ENCODE measurements around the gene SPATA13. TPM values are rescaled to one million over a fixed set of nuclear protein-coding genes. Genes with fewer than 3 reads are reported as not detected.
A peak's percentile ranks its signal among the peaks of the same experiment; 100 is the strongest.

SPATA13 gene
- total RNA-seq, 3 donors from 2014 or later = 35.2 to 59.5 (median 35.6) TPM

- ATAC-seq (peak; percentile 72), DNase-seq (peak in 1 of 3 donors; percentile 75)
- Histone ChIP-seq H3K4me3 (no peak overlapping the region), H3K4me1 (ENCODE audit: low read depth) (peaks cover 7% of the 10 kb centered on the region), H3K36me3 (ENCODE audit: low read depth) (no peaks in the 10 kb centered on the region), H3K9me3 (no peaks in the 10 kb centered on the region)
- intact Hi-C loops (cut with DNase I, micrococcal nuclease) = no loop called here
- TF ChIP-seq CTCF (IDR thresholded peaks at IDR 0.05) = no peak
Measured at GRCh38 chr13:24251525-24251924, 91.0 kb downstream of the SPATA13 start.

GRCh38 chr13:24252136-24252535 is 91.6 kb downstream of the SPATA13 start:
- Histone ChIP-seq H3K4me3 (no peak overlapping the region), H3K36me3 (ENCODE audit: low read depth) (no peaks in the 10 kb centered on the region), H3K9me3 (no peaks in the 10 kb centered on the region), H3K4me1 (ENCODE audit: low read depth) (peaks cover 1% of the 10 kb centered on the region)
- TF ChIP-seq CTCF (IDR thresholded peaks at IDR 0.05) = no peak
- intact Hi-C loops (cut with DNase I, micrococcal nuclease) = no loop called here
- DNase-seq = no peak
- ATAC-seq = no peak

DNA sequence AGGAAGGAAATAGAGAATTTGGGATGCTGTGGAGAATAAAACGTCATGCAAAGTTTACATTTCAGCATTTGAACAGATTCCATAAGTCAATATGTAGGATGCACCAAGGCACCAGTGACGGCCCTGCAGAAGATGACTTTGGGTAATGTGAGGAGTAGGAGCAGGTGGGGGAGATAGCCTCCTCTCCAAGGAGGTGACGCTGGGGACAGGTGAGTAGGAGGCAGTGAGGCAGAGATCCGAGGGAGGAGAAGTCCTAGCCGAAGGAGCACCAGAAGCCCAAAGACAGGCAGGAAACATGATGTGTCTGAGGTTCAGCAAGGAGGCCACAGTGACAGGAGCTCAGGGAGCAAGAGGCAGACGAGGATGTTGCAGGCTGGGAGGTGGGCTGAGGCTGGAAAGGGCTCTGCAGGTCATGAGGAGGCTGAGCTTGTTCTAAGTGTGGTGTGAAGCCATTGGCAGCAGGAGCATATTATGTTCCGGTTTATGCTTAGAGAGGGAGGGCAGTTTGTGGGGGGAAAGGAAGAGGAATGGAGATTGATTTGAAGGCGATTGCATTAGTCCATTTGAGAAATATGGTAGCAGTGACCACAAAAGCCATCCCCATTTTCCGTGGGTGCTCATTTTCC is 93.1 kb downstream of the SPATA13 start:
- intact Hi-C loops (cut with DNase I, micrococcal nuclease) = no loop called here
- H3K4me3 ChIP-seq = no peak overlapping the region
- ATAC-seq = peak; percentile 11
- H3K4me1 ChIP-seq (ENCODE audit: low read depth) = no peaks in the 10 kb centered on the region
- DNase-seq = no peak
- no peak for TF ChIP-seq CTCF (IDR thresholded peaks at IDR 0.05)
- H3K36me3 ChIP-seq (ENCODE audit: low read depth) = no peaks in the 10 kb centered on the region
- H3K9me3 ChIP-seq = no peaks in the 10 kb centered on the region

- no peak for TF ChIP-seq CTCF (IDR thresholded peaks at IDR 0.05)
- Histone ChIP-seq H3K36me3 (ENCODE audit: low read depth) (no peaks in the 10 kb centered on the region), H3K4me1 (ENCODE audit: low read depth) (no peaks in the 10 kb centered on the region), H3K9me3 (no peaks in the 10 kb centered on the region), H3K4me3 (no peak overlapping the region)
- peak; percentile 57 for ATAC-seq
- no peak for DNase-seq
- intact Hi-C loops (cut with DNase I, micrococcal nuclease) = no loop called here
Measured at GRCh38 chr13:24254146-24254841, 93.8 kb downstream of the SPATA13 start.

- DNase-seq (no peak), ATAC-seq (no peak)
- H3K9me3 ChIP-seq = no peaks in the 10 kb centered on the region
- no peak for TF ChIP-seq CTCF (IDR thresholded peaks at IDR 0.05)
- H3K36me3 ChIP-seq (ENCODE audit: low read depth) = no peaks in the 10 kb centered on the region
- peaks cover 4% of the 10 kb centered on the region for H3K4me1 ChIP-seq (ENCODE audit: low read depth)
- intact Hi-C loops (cut with DNase I, micrococcal nuclease) = no loop called here
- H3K4me3 ChIP-seq = no peak overlapping the region
Measured at GRCh38 chr13:24257497-24257896, 97.0 kb downstream of the SPATA13 start.

All from mucosa of descending colon (tissue), 3 donors.